Hair follicle dermal papilla cell (primary cell): ENCODE data around the gene RAB9A. TPM values are rescaled to one million over a fixed set of nuclear protein-coding genes. Genes with fewer than 3 reads are reported as not detected.

Experiments
- total RNA-seq: library from RNA; depleted of rRNA; stranded (reverse); fragments of >200 nt; gene quantifications from 2 replicates; pipeline ENCODE4 v1.2.3, GENCODE V29; 2012

RAB9A gene, protein sequence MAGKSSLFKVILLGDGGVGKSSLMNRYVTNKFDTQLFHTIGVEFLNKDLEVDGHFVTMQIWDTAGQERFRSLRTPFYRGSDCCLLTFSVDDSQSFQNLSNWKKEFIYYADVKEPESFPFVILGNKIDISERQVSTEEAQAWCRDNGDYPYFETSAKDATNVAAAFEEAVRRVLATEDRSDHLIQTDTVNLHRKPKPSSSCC
- total RNA-seq = 38.0 and 40.9 TPM in 2 replicates

GRCh38 chrX:13688958-13689740 lies at the start of gene RAB9A:
RAB9A (plus strand) TSS chrX:13689128; CDS start chrX:13708747, 19,619 bp downstream.

GRCh38 chrX:13652850-13653693 lies 35.9 kb upstream of the RAB9A start, which contains the start of gene TCEANC:
TCEANC (plus strand) TSS chrX:13653141; CDS start chrX:13662509, 9,368 bp downstream.

GRCh38 chrX:13734278-13735172 lies 45.6 kb downstream of the RAB9A start, which contains the start of the genes OFD1 and TRAPPC2:
OFD1 (plus strand) TSS chrX:13734748; CDS start chrX:13735072, 324 bp downstream.
TRAPPC2 (minus strand) TSS chrX:13734620; CDS start chrX:13719963, 14,657 bp downstream.

Other genes with a start within 250 kb of the RAB9A start
- 0.24 and 1.1 TPM in 2 replicates for gene EGFL6, start 119.5 kb upstream of the RAB9A start, total RNA-seq
- gene TCEANC, start 36.0 kb upstream of the RAB9A start, total RNA-seq = 3.5 and 4.4 TPM in 2 replicates
- 25.3 and 28.8 TPM in 2 replicates for gene TRAPPC2, start 45.5 kb downstream of the RAB9A start, total RNA-seq
- 13.7 and 21.9 TPM in 2 replicates for gene OFD1, start 45.6 kb downstream of the RAB9A start, total RNA-seq
- gene GPM6B, start 128.0 kb downstream of the RAB9A start, total RNA-seq = 9.8 and 20.3 TPM in 2 replicates